ENCODE results near the gene TTC23. TPM values are rescaled to one million over a fixed set of nuclear protein-coding genes. Genes with fewer than 3 reads are reported as not detected.

TTC23 gene
- total RNA-seq, 1 donor, result 21.7 TPM

GRCh38 chr15:99102332-99103235, 146.8 kb downstream of the TTC23 start:
- Histone ChIP-seq H3K79me2 (ENCODE audit: insufficient read depth, low read length) (no peaks in the 10 kb centered on the region), H3K4me2 (ENCODE audit: insufficient read depth, low read length) (no peak overlapping the region), H3K4me3 (ENCODE audit: insufficient read depth, low read length) (no peak overlapping the region), H4K20me1 (ENCODE audit: insufficient read depth, low read length) (no peaks in the 10 kb centered on the region), H3K9me3 (ENCODE audit: low read depth, low read length) (no peaks in the 10 kb centered on the region), H3K4me1 (ENCODE audit: insufficient read depth, low read length) (peaks cover 4% of the 10 kb centered on the region), H3K36me3 (ENCODE audit: insufficient read depth, low read length) (no peaks in the 10 kb centered on the region), H3K27ac (ENCODE audit: low read depth, low read length) (no peak overlapping the region), H2AFZ (ENCODE audit: low read length) (no peak overlapping the region), H3K27me3 (ENCODE audit: insufficient read depth, low read length) (peaks cover 35% of the 10 kb centered on the region)
- TF ChIP-seq, protein P1, sequence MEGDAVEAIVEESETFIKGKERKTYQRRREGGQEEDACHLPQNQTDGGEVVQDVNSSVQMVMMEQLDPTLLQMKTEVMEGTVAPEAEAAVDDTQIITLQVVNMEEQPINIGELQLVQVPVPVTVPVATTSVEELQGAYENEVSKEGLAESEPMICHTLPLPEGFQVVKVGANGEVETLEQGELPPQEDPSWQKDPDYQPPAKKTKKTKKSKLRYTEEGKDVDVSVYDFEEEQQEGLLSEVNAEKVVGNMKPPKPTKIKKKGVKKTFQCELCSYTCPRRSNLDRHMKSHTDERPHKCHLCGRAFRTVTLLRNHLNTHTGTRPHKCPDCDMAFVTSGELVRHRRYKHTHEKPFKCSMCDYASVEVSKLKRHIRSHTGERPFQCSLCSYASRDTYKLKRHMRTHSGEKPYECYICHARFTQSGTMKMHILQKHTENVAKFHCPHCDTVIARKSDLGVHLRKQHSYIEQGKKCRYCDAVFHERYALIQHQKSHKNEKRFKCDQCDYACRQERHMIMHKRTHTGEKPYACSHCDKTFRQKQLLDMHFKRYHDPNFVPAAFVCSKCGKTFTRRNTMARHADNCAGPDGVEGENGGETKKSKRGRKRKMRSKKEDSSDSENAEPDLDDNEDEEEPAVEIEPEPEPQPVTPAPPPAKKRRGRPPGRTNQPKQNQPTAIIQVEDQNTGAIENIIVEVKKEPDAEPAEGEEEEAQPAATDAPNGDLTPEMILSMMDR (IDR thresholded peaks at IDR 0.05; ENCODE audit: extremely low read depth, low read depth, low read length), result no peak
- peak; percentile 66 for DNase-seq (ENCODE audit: insufficient read length, low spot score, missing footprints)

- H2AFZ ChIP-seq (ENCODE audit: low read length), result no peak overlapping the region
- peaks cover 35% of the 10 kb centered on the region for H3K27me3 ChIP-seq (ENCODE audit: insufficient read depth, low read length)
- H3K9me3 ChIP-seq (ENCODE audit: low read depth, low read length), result no peaks in the 10 kb centered on the region
- no peaks in the 10 kb centered on the region for H3K79me2 ChIP-seq (ENCODE audit: insufficient read depth, low read length)
- H3K36me3 ChIP-seq (ENCODE audit: insufficient read depth, low read length), result no peaks in the 10 kb centered on the region
- no peak overlapping the region for H3K4me2 ChIP-seq (ENCODE audit: insufficient read depth, low read length)
- no peaks in the 10 kb centered on the region for H3K4me1 ChIP-seq (ENCODE audit: insufficient read depth, low read length)
- TF ChIP-seq, protein P1 (IDR thresholded peaks at IDR 0.05; ENCODE audit: extremely low read depth, low read depth, low read length), result no peak
- H3K27ac ChIP-seq (ENCODE audit: low read depth, low read length), result no peak overlapping the region
- peak; percentile 3 for DNase-seq (ENCODE audit: insufficient read length, low spot score, missing footprints)
- no peaks in the 10 kb centered on the region for H4K20me1 ChIP-seq (ENCODE audit: insufficient read depth, low read length)
- H3K4me3 ChIP-seq (ENCODE audit: insufficient read depth, low read length), result no peak overlapping the region
Measured at GRCh38 chr15:99101501-99101900, 147.9 kb downstream of the TTC23 start.

- Histone ChIP-seq H3K79me2 (ENCODE audit: insufficient read depth, low read length) (no peaks in the 10 kb centered on the region), H3K36me3 (ENCODE audit: insufficient read depth, low read length) (no peaks in the 10 kb centered on the region), H3K9me3 (ENCODE audit: low read depth, low read length) (no peaks in the 10 kb centered on the region), H3K27me3 (ENCODE audit: insufficient read depth, low read length) (peaks cover 35% of the 10 kb centered on the region), H3K4me2 (ENCODE audit: insufficient read depth, low read length) (peak overlapping the region; percentile 80), H4K20me1 (ENCODE audit: insufficient read depth, low read length) (no peaks in the 10 kb centered on the region), H3K4me1 (ENCODE audit: insufficient read depth, low read length) (no peaks in the 10 kb centered on the region), H3K4me3 (ENCODE audit: insufficient read depth, low read length) (peak overlapping the region; percentile 66), H2AFZ (ENCODE audit: low read length) (peak overlapping the region; percentile 85), H3K27ac (ENCODE audit: low read depth, low read length) (no peak overlapping the region)
- peak; percentile 97 for DNase-seq (ENCODE audit: insufficient read length, low spot score, missing footprints)
- TF ChIP-seq, protein P1 (IDR thresholded peaks at IDR 0.05; ENCODE audit: extremely low read depth, low read depth, low read length), result peak; percentile 79
Measured at GRCh38 chr15:99100245-99101173, 148.9 kb downstream of the TTC23 start.

Data from osteoblast (primary cell).